Activated CD4-positive, alpha-beta T cell treated with anti-CD3 and anti-CD28 coated beads, Interleukin-2, amount 10 ng/mL, durations not matched to agents 7 days and 5 days (primary cell): Measurements from ENCODE around the gene PWWP2A. TPM values are rescaled to one million over a fixed set of nuclear protein-coding genes. Genes with fewer than 3 reads are reported as not detected.
"Not testable (repeated sequence)": the region's sequence is repeated elsewhere in the genome, so short reads cannot be mapped to it uniquely, and the experiment has no call there.

Experiments
- CTCF ChIA-PET: fragments of 350-600 bp; sonication (Branson Sonifier 250); formaldehyde crosslinking; loops from one replicate; lab custom pipeline; 2021; ENCODE audit warnings: antibody characterized with exemption; lab: Charles Lee
- POLR2A ChIA-PET: fragments of 350-600 bp; sonication (Branson Sonifier 250); formaldehyde crosslinking; loops from one replicate; lab custom pipeline; 2021; ENCODE audit warnings: antibody characterized with exemption; lab: Charles Lee
- DNase-seq: peaks from one replicate; pipeline ENCODE4 v3.0.0-alpha.2; 2020
- H3K27ac Mint-ChIP-seq: one replicate; pipeline ENCODE4 v1.8.0; 2021; ENCODE audit warnings: mild to moderate bottlenecking, moderate library complexity, mixed read lengths
- H3K27me3 Mint-ChIP-seq: one replicate; pipeline ENCODE4 v1.8.0; 2021; ENCODE audit warnings: mixed read lengths
- H3K36me3 Mint-ChIP-seq: one replicate; pipeline ENCODE4 v1.8.0; 2021; ENCODE audit warnings: low read depth, mixed read lengths
- H3K4me1 Mint-ChIP-seq: one replicate; pipeline ENCODE4 v1.8.0; 2021; ENCODE audit warnings: mixed read lengths
- H3K4me3 Mint-ChIP-seq: one replicate; pipeline ENCODE4 v1.8.0; 2021; ENCODE audit warnings: mild to moderate bottlenecking, moderate library complexity, mixed read lengths
- H3K9me3 Mint-ChIP-seq: one replicate; pipeline ENCODE4 v1.8.0; 2021; ENCODE audit warnings: mixed read lengths
- total RNA-seq, 2 experiments: library from RNA; stranded (reverse); gene quantifications; one replicate each; pipeline ENCODE4 v1.2.3, GENCODE V29; 2021

The PWWP2A gene
- total RNA-seq, 2 experiments from 2014 or later, result 26.9 to 27.0 TPM

DNA sequence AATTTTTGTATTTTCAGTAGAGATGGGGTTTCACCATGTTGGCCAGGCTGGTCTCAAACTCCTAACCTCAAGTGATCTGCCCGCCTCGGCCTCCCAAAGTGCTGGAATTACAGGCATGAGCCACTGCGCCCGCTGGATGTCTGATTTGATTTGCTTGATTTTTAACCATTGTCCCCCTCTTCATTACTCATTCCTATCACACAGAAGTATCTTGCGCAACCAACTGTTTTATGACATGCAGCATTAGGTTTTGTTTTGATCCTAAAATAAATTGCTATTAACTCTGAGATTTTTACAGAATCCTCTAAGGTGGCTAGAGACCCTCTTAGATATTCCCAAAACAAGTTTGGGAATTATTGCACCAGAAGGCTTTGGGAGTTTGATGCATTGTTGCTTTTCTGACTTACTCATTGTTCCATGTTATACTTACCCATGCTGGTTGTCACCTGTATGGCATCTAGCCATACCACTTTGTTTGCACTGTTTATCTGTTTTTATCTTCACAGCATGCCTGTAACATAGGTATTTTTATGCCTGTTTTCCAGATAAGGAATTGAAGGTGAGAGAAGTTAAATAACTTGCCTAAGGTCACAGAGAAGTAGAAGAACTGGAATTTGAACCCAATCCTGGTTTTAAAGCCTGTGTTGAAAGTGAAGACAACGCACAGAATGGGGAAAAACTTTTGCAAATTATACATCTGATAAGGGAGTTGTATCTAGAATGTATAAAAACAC, 35.9 kb upstream of the PWWP2A start:
- DNase-seq, result no peak
- Mint-ChIP-seq H3K27ac (no peak overlapping the region), H3K4me1 (peaks cover 14% of the 10 kb centered on the region), H3K4me3 (no peak overlapping the region), H3K36me3 (no peaks in the 10 kb centered on the region), H3K9me3 (no peaks in the 10 kb centered on the region), H3K27me3 (no peaks in the 10 kb centered on the region)
- CTCF ChIA-PET, result no interaction called here
- POLR2A ChIA-PET, result no interaction called here

DNA sequence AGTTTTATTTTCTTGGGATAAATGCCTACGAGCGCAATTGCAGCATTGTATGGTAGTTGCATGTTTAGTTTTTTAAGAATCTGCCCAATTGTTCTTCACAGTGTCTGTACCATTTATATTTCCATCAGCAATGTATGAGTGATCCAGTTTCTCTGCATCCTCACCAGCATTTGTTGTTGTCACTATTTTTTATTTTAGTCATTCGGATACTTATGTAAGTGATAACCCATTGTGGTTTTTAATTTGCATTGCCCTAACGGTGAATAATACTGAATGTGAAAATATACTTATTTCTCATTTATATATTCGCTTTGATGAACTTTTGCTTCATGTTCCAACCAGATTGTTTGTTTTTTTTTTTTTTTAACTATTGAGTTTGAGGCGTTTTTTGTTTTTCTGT, 33.7 kb upstream of the PWWP2A start:
- Mint-ChIP-seq H3K27ac (no peak overlapping the region), H3K4me1 (peaks cover 14% of the 10 kb centered on the region), H3K9me3 (no peaks in the 10 kb centered on the region), H3K27me3 (no peaks in the 10 kb centered on the region), H3K4me3 (no peak overlapping the region), H3K36me3 (no peaks in the 10 kb centered on the region)
- DNase-seq, result no peak
- CTCF ChIA-PET, result no interaction called here
- POLR2A ChIA-PET, result no interaction called here

- Mint-ChIP-seq H3K9me3 (no peaks in the 10 kb centered on the region), H3K27me3 (no peaks in the 10 kb centered on the region), H3K27ac (no peak overlapping the region), H3K4me3 (no peak overlapping the region), H3K4me1 (peaks cover 14% of the 10 kb centered on the region), H3K36me3 (no peaks in the 10 kb centered on the region)
- DNase-seq, result no peak
- CTCF ChIA-PET, result interaction anchor here (0.6 kb wide), 1 partner anchor 16 kb away, joined by 3 read pairs; no protein-coding TSS in a partner anchor
- POLR2A ChIA-PET, result interaction anchor here (0.7 kb wide), 1 partner anchor 1172 kb away, joined by 3 read pairs; no protein-coding TSS in a partner anchor
These were observed 33.0 kb upstream of the PWWP2A start for GRCh38 chr5:160152287-160152686.

GRCh38 chr5:160151017-160151416, 31.8 kb upstream of the PWWP2A start:
- CTCF ChIA-PET, result no interaction called here
- Mint-ChIP-seq H3K27me3 (peaks cover 1% of the 10 kb centered on the region), H3K4me3 (no peak overlapping the region), H3K27ac (no peak overlapping the region), H3K4me1 (peaks cover 14% of the 10 kb centered on the region), H3K36me3 (no peaks in the 10 kb centered on the region), H3K9me3 (no peaks in the 10 kb centered on the region)
- POLR2A ChIA-PET, result no interaction called here
- DNase-seq, result no peak

- no peak for DNase-seq
- Mint-ChIP-seq H3K27ac (no peak overlapping the region), H3K27me3 (peaks cover 1% of the 10 kb centered on the region), H3K4me3 (no peak overlapping the region), H3K36me3 (no peaks in the 10 kb centered on the region), H3K4me1 (peaks cover 14% of the 10 kb centered on the region), H3K9me3 (no peaks in the 10 kb centered on the region)
- ChIA-PET CTCF (interaction anchor here (0.8 kb wide), 1 partner anchor 13 kb away, joined by 3 read pairs; no protein-coding TSS in a partner anchor), POLR2A (no interaction called here)
These were observed 31.1 kb upstream of the PWWP2A start for GRCh38 chr5:160150381-160150780.

GRCh38 chr5:160144436-160144835, 25.2 kb upstream of the PWWP2A start:
- H3K9me3 Mint-ChIP-seq, H3K4me1 Mint-ChIP-seq, CTCF ChIA-PET, H3K36me3 Mint-ChIP-seq, H3K27me3 Mint-ChIP-seq, POLR2A ChIA-PET, H3K27ac Mint-ChIP-seq, H3K4me3 Mint-ChIP-seq, DNase-seq: not testable (repeated sequence)

- POLR2A ChIA-PET, result no interaction called here
- Mint-ChIP-seq H3K9me3 (no peaks in the 10 kb centered on the region), H3K36me3 (no peaks in the 10 kb centered on the region), H3K4me1 (no peaks in the 10 kb centered on the region), H3K4me3 (no peak overlapping the region), H3K27me3 (no peaks in the 10 kb centered on the region), H3K27ac (no peak overlapping the region)
- CTCF ChIA-PET, result no interaction called here
- no peak for DNase-seq
These were observed 15.1 kb upstream of the PWWP2A start for GRCh38 chr5:160134332-160134731.

DNA sequence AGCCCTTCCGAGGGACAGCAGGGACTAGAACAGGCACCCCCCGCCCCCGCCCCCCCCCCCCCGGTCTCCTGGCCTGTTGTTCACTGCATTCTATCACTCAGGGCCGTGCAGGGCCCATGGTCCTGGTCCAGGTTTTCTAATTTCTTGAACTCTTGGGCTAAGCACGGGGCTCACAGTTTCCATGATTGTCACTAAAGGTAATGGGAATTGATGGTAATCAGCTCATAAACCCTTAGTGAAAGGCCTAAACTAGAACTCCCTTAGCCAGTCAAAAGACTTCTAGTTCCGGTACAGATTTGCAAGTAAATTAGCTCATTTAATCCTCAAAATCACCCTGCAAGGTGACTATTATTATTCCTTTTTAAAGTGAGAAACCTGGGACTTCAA, 14.7 kb upstream of the PWWP2A start:
- H3K4me3 Mint-ChIP-seq, result no peak overlapping the region
- no peaks in the 10 kb centered on the region for H3K4me1 Mint-ChIP-seq
- POLR2A ChIA-PET, result no interaction called here
- no peaks in the 10 kb centered on the region for H3K27me3 Mint-ChIP-seq
- H3K36me3 Mint-ChIP-seq, result no peaks in the 10 kb centered on the region
- CTCF ChIA-PET, result no interaction called here
- no peak overlapping the region for H3K27ac Mint-ChIP-seq
- DNase-seq, result no peak
- no peaks in the 10 kb centered on the region for H3K9me3 Mint-ChIP-seq

DNA sequence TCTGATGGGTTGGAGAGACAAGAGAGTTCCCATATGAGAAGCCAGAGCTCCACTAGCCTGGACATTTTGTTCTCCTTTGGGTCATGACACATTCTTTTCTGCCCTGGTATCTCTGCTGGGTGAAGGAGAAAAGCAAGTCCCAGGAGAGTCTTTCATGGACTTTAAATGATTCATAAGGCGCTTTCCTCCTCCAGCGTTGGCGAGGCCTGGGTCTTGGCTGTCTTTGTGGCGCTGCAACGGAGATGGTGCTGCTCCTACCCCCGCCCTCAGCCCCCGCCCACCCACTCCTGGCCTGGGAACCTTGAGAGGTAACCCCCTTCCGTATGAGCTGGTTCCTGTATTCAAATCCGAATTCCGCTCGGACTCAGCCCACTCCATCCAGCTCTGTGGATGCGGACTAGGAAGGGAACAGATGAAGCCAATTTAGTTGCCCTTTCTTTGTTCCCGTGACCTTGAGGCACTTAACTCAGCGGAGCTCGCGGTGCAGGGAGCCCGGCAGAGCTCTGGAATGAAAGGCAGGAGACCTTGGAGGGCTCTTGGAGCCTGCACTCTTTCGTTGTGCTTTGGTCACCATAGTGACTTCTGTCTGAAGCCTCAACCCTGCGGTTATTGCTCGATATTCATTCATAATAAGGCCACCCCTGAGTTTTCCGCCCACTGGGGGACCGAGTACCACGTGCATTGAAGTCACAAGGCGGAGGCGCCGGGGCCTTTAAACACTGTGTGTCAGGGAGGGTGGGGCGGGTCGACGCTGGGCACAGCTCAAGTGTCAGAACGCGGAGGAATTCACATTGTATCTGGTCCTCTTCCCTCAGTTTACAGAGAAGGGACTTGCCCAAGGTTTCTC, 14.0 kb upstream of the PWWP2A start:
- H3K27ac Mint-ChIP-seq, result no peak overlapping the region
- POLR2A ChIA-PET, result no interaction called here
- CTCF ChIA-PET, result no interaction called here
- no peak overlapping the region for H3K4me3 Mint-ChIP-seq
- no peaks in the 10 kb centered on the region for H3K36me3 Mint-ChIP-seq
- H3K27me3 Mint-ChIP-seq, result no peaks in the 10 kb centered on the region
- H3K4me1 Mint-ChIP-seq, result no peaks in the 10 kb centered on the region
- H3K9me3 Mint-ChIP-seq, result no peaks in the 10 kb centered on the region
- DNase-seq, result no peak

DNA sequence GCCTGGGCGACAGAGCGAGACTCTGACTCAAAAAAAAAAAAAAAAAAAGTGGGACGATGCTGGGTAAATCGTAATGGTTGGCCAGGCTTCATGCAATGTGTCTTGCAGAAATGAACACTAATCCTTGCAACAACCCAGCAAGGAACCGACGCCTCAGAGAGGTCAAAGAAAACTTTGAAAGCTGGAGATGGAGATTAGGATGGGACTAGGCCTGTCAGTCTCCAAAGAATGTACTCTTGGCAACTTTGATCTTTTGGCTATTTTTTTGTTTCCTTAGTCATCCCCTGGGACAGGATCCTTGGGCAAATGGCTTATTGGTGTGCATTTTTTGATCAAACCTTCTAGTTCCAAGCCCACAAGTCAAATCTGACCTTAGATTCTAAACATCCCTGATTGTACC, 10.6 kb upstream of the PWWP2A start:
- no peak for DNase-seq
- Mint-ChIP-seq H3K4me1 (no peaks in the 10 kb centered on the region), H3K27me3 (no peaks in the 10 kb centered on the region), H3K36me3 (no peaks in the 10 kb centered on the region), H3K9me3 (no peaks in the 10 kb centered on the region), H3K27ac (no peak overlapping the region), H3K4me3 (no peak overlapping the region)
- ChIA-PET POLR2A (no interaction called here), CTCF (interaction anchor here (0.6 kb wide), 2 partner anchors 11 to 17 kb away, joined by 3 to 4 read pairs; partner anchors contain the start of gene PWWP2A)

DNA sequence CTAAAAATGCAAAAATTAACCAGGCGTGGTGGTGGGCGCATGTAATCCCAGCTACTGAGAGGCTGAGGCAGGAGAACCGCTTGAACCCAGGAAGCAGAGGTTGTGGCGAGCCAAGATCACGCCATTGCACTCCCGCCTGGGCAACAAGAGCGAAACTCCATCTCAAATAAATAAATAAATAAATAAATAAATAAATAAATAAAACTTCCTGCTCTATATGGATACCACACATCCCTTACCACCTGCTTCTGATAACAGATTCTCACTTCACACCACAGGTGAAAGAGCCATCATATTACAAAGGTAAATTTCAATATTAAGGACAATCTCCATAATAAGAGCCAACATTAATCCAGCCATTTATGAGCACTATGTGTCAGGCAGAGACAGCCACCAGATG, 9.4 kb upstream of the PWWP2A start:
- no peak overlapping the region for H3K4me3 Mint-ChIP-seq
- DNase-seq, result no peak
- H3K36me3 Mint-ChIP-seq, result no peaks in the 10 kb centered on the region
- H3K27me3 Mint-ChIP-seq, result no peaks in the 10 kb centered on the region
- ChIA-PET CTCF (no interaction called here), POLR2A (no interaction called here)
- no peaks in the 10 kb centered on the region for H3K9me3 Mint-ChIP-seq
- H3K4me1 Mint-ChIP-seq, result no peaks in the 10 kb centered on the region
- no peak overlapping the region for H3K27ac Mint-ChIP-seq

- Mint-ChIP-seq H3K36me3 (peaks cover 6% of the 10 kb centered on the region), H3K9me3 (no peaks in the 10 kb centered on the region), H3K27ac (peak overlapping the region; percentile 19), H3K4me1 (peaks cover 22% of the 10 kb centered on the region), H3K27me3 (peaks cover 7% of the 10 kb centered on the region), H3K4me3 (peak overlapping the region; percentile 96)
- ChIA-PET CTCF (no interaction called here), POLR2A (no interaction called here)
- DNase-seq, result no peak
These were observed 636 bp upstream of the PWWP2A start for GRCh38 chr5:160119905-160120266.
